Kidney epithelial cell (primary cell): ENCODE measurements around the gene SHB. TPM values are rescaled to one million over a fixed set of nuclear protein-coding genes. Genes with fewer than 3 reads are reported as not detected.

Source experiments
- DNase-seq: peaks from one replicate; pipeline ENCODE4 v3.0.0-alpha.2; 2010; ENCODE audit warnings: low read depth
- H3K27me3 ChIP-seq: 2 replicates; pipeline ENCODE4 v1.6.0; 2011; ENCODE audit warnings: low read length; ENCODE audit not compliant: control insufficient read depth, insufficient read depth
- H3K36me3 ChIP-seq: 2 replicates; pipeline ENCODE4 v1.5.1; 2011; ENCODE audit warnings: low read length; ENCODE audit not compliant: control insufficient read depth, insufficient read depth
- H3K4me3 ChIP-seq: 2 replicates; pipeline ENCODE4 v1.5.1; 2011; ENCODE audit warnings: low read depth, mild to moderate bottlenecking, control low read depth, low read length
- total RNA-seq: library from RNA; depleted of rRNA; stranded (reverse); fragments of >200 nt; gene quantifications from 2 replicates; pipeline ENCODE4 v1.2.3, GENCODE V29; 2015
- TF ChIP-seq, protein P1 (sequence below): IDR thresholded peaks from 2 replicates; pipeline ENCODE4 v1.5.1; 2011; ENCODE audit warnings: mild to moderate bottlenecking, moderate library complexity, low read length, control low read depth, inconsistent platforms; ENCODE audit not compliant: insufficient read depth, poor library complexity, severe bottlenecking

The SHB gene, protein sequence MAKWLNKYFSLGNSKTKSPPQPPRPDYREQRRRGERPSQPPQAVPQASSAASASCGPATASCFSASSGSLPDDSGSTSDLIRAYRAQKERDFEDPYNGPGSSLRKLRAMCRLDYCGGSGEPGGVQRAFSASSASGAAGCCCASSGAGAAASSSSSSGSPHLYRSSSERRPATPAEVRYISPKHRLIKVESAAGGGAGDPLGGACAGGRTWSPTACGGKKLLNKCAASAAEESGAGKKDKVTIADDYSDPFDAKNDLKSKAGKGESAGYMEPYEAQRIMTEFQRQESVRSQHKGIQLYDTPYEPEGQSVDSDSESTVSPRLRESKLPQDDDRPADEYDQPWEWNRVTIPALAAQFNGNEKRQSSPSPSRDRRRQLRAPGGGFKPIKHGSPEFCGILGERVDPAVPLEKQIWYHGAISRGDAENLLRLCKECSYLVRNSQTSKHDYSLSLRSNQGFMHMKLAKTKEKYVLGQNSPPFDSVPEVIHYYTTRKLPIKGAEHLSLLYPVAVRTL
- 39.1 and 42.2 TPM in 2 replicates for total RNA-seq

DNA sequence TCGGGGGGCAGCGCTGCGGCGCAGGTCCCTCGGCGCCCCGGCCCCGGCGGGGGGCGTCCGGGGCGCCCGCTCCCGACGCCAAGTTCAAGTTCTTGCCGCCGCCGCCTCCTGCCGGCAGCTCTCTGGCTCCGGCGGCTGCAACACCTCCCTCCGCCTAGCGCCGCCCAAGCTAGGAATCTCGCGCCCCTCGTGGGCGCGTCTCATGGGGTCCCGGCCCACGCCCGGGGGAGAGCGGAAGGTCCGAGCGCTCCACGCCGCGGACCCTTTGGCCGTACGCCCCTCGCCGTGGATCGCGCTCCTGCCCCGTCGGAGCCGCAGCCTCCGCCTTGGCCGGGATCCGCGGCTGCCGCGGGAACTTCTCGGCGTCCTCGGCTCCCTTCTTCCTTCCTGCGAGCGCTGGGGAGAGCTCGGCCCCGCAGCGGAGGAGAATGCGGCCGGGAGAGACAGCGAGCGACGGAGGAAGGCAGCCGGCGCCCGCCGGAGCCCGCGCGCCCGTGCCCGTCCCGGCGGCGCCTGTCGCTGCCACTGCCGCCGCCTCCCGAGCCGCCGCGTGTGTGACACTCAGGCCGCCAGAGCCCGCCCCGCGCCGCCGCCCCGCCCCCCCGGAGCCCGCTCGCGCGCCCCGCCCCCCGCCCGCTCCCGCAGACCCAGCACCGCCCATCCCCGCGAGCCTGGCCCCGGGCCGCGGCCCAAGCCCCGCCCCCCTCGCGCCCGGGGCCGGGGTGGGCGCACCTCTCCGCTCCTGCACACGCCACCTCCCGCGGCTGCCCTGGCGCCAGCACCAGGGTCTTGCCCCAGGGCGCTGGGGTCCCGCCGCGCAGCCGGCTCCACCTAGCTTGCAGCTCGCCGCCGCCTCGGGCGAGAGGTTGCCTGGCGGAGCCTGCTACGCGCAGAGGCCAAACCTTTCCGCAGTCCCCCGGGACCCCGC lies at the start of gene SHB:
Gene SHB (minus strand): TSS at position 527 of the 928 bp plus-strand sequence. CDS start 582 bp downstream, outside the sequence.
- TF ChIP-seq, protein P1, sequence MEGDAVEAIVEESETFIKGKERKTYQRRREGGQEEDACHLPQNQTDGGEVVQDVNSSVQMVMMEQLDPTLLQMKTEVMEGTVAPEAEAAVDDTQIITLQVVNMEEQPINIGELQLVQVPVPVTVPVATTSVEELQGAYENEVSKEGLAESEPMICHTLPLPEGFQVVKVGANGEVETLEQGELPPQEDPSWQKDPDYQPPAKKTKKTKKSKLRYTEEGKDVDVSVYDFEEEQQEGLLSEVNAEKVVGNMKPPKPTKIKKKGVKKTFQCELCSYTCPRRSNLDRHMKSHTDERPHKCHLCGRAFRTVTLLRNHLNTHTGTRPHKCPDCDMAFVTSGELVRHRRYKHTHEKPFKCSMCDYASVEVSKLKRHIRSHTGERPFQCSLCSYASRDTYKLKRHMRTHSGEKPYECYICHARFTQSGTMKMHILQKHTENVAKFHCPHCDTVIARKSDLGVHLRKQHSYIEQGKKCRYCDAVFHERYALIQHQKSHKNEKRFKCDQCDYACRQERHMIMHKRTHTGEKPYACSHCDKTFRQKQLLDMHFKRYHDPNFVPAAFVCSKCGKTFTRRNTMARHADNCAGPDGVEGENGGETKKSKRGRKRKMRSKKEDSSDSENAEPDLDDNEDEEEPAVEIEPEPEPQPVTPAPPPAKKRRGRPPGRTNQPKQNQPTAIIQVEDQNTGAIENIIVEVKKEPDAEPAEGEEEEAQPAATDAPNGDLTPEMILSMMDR: peak; percentile 52
- no peak for DNase-seq
- no peaks in the 10 kb centered on the region for H3K36me3 ChIP-seq
- no peaks in the 10 kb centered on the region for H3K27me3 ChIP-seq
- peak within 1 kb of the TSS; percentile 90 for H3K4me3 ChIP-seq

DNA sequence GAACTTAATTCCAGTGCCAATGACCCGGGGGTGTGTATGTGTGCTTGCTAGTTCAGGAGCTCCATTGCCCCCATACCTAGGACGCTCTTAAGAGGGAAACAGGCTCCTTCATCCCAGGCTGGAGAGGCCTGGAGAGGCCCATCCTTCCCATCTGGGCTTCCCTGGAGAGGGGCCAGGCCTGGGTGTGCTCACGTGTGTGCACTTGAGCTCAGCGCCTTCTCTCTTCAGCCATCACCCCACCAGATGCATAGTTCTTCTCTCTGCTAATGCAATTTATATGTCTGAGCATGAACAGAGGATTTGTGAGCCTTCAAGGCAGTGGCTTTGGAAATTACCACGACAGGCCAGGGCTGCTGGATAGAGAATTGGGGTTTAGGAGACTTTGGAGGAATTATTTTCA lies 48.6 kb upstream of the SHB start:
- Histone ChIP-seq H3K4me3 (no peak overlapping the region), H3K36me3 (no peaks in the 10 kb centered on the region), H3K27me3 (peaks cover 4% of the 10 kb centered on the region)
- DNase-seq: no peak
- TF ChIP-seq, protein P1: no peak

DNA sequence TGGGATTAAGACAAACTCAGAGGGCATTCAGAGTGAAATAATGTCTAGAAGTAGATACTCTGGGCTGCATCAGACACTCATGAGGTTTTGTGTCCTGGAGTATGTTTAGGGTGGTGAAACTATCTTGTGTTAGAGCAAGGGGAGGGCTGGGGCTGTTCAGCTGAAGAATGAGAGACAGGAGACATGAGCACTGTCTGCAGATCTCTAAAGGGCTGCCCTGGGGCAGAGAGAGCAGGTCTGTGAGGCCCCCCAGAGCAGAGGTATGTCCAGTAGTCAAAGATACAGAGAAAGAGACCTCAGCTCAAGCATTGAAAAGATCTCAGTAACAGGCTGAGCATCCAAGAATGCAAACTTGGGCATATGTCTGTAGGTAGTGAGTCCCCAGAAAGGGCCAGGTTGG lies 45.9 kb upstream of the SHB start:
- no peak for DNase-seq
- TF ChIP-seq, protein P1: no peak
- H3K27me3 ChIP-seq: peaks cover 4% of the 10 kb centered on the region
- no peak overlapping the region for H3K4me3 ChIP-seq
- H3K36me3 ChIP-seq: no peaks in the 10 kb centered on the region

DNA sequence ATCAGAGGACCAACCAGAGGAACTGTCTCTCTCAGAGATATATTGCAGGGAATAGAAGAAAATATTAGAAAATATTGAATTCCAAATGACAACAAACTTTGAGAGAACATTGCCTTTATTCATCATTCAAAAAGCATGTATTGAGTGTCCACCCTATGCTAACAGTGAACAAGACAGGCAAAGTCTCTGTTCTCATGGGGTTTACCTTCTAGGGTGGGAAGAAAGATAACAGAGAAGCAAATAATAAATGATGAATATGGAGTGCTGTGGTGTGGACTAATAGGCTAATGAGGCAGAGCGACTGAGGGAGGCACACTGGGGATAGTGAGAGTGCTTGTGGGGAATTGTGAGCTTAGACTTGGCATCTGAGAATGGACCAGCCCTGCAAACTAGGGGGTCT lies 43.4 kb upstream of the SHB start:
- Histone ChIP-seq H3K36me3 (no peaks in the 10 kb centered on the region), H3K4me3 (no peak overlapping the region), H3K27me3 (peaks cover 4% of the 10 kb centered on the region)
- TF ChIP-seq, protein P1: no peak
- no peak for DNase-seq

DNA sequence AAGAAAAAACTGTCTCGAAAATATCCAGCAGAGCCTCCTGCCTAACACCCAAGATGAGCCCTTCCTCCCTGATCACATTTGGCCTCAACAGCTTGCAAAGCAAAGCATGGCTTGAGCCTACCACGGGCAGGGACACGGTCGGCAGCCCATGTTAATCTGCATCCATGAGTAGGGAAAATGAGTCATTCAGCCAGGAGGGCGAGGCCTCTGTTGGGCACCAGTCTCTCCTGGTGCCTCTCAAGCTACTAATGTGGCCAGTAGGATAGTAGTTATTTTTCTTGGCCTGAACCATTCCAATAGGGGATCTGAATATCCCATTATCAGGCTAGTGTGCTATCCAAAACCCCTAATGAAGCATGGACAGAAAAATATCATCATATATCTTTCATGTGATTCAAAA lies 43.0 kb upstream of the SHB start:
- TF ChIP-seq, protein P1: no peak
- Histone ChIP-seq H3K4me3 (no peak overlapping the region), H3K36me3 (no peaks in the 10 kb centered on the region), H3K27me3 (peaks cover 4% of the 10 kb centered on the region)
- peak; percentile 37 for DNase-seq
